GM10266 (cell line): ENCODE data around the gene ITSN1.
"Not testable (repeated sequence)": the region's sequence is repeated elsewhere in the genome, so short reads cannot be mapped to it uniquely, and the experiment has no call there.

Source experiments
- DNase-seq: peaks from one replicate; pipeline ENCODE4 v3.0.0; 2012; ENCODE audit errors: extremely low spot score
- TF ChIP-seq, protein P1 (sequence below): IDR thresholded peaks from 2 replicates; pipeline ENCODE4 v1.5.1; 2012; ENCODE audit warnings: mild to moderate bottlenecking, low read depth; ENCODE audit not compliant: control insufficient read depth, insufficient read depth; ENCODE audit errors: missing control alignments

Gene ITSN1

DNA sequence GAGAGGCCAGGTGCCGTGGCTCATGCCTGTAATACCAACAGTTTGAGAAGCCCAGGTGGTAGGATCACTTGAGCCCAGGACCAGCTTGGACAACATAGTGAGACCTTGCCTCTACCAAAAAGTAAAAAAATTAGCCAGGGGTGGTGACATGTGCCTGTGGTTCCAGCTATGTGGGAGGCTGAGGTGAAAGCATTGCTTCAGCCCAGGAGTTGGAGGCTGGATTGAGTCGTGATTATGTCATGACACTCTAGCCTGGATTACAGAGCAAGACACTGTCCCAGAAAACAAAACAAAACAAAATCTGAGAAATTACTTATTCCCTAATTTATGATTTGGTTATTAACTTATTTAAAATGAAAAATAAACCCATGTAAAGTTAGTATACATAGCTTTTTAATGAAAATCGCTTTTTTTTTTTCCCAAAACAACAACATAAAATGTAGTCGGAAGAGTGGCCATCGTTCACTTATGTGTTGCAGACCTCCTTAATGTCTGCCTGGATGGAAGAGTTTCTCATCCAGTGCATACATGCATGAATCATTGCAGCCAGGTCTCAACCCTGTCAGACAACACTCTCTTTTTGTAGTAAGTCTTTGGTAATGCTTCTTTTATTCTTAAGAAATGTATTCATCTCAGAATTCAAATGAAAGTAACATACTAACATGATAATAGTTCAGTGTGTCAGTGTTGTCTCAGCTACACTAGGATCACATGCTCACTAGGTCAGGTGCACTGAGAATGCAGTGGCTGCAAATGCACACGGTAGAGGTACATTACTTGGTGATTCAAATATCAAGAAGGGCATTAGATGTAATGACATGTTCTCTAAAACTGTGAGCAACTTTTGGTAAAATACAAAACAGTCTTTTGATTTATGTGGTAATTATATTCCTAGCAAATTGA is 28.0 kb downstream of the ITSN1 start:
- TF ChIP-seq, protein P1, sequence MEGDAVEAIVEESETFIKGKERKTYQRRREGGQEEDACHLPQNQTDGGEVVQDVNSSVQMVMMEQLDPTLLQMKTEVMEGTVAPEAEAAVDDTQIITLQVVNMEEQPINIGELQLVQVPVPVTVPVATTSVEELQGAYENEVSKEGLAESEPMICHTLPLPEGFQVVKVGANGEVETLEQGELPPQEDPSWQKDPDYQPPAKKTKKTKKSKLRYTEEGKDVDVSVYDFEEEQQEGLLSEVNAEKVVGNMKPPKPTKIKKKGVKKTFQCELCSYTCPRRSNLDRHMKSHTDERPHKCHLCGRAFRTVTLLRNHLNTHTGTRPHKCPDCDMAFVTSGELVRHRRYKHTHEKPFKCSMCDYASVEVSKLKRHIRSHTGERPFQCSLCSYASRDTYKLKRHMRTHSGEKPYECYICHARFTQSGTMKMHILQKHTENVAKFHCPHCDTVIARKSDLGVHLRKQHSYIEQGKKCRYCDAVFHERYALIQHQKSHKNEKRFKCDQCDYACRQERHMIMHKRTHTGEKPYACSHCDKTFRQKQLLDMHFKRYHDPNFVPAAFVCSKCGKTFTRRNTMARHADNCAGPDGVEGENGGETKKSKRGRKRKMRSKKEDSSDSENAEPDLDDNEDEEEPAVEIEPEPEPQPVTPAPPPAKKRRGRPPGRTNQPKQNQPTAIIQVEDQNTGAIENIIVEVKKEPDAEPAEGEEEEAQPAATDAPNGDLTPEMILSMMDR, result no peak
- no peak for DNase-seq

DNA sequence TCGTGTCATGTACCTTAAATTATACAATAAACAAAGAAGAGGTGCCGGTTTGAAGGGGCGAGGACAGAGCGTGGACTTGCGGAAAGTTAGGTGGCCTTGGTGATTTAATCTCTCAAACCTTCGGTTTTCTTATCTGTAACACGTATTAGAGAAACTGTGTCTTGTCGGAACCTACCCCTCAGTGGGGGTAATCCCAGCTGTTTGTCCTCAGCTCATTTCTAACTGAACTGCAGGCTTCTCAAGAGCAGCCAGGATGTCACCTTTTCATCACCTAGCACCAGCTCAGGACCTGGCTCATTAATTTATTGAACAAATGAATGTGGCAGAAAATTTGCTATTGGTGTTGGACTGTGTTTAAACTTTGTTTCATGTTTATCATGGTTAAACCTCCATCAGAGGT is 31.2 kb downstream of the ITSN1 start:
- no peak for DNase-seq
- TF ChIP-seq, protein P1, result no peak

DNA sequence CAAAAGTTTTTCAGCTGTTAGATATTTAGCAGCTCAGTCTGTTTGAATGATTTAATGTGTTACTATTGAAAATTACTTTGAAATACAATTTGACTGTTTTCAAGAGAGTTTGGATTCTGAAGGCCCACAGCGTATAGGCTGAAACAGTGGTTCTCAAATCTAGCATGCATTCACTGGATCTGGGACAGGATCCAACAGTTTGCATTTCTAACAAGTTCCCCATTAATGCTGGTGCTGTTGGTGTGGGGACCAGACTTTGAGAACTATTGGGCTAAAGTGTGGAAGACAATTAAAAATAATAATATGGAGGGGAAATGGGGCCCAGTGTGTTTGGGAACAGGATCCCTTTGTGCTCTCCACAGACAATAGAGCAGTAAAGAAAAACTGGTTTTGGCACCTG is 31.9 kb downstream of the ITSN1 start:
- TF ChIP-seq, protein P1, result no peak
- no peak for DNase-seq

DNA sequence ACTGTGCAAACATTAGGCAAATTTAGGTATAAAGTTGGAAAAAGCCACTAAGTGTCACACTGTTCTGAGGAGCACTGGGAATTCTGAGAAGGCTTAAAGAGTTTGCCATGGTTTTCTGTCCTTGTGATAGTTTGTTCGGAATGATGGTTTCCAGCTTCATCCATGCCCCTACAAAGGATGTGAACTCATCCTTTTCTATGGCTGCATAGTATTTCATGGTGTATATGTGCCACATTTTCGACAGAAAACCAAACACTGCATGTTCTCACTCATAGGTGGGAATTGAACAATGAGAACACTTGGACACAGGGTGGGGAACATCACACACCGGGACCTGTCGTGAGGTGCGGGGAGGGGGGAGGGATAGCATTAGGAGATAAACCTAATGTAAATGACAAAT is 34.4 kb downstream of the ITSN1 start:
- DNase-seq, result not testable (repeated sequence)

DNA sequence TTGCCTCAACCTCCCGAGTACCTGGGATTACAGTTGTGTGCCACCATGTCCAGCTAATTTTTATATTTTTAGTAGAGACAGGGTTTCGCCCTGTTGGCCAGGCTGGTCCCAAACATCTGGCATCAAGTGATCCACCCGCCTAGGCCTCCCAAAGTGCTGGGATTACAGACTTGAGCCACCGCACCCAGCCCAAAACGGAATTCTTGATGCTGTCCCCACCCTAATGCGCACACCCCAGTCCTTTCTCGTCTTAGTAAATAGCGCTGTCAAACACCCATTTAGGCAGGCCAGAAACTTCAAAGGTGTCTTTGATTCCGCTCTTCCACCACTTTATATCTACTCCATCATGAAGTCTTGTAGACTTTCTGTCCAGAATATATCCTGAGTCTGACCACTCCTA is 35.1 kb downstream of the ITSN1 start:
- DNase-seq, result no peak
- TF ChIP-seq, protein P1, result no peak

DNA sequence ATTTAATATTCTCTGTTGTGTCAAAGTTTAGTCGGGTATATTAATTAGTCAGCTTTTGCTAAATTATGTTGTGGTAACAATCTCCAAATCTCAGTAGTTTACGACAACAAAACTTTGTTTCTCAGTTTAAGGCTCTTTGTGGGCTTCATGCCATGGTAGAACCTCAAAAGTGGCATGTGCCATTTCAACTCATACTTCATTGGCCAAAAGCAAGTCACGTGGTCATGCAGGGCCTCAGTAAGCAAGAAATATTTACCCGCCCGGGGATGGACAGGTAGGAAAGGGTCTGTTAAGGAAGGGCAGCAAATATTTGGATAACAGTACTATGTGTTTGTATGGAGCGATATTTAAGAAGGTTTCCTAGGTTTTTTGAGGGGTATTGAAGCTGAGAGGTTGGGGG is 38.6 kb downstream of the ITSN1 start:
- TF ChIP-seq, protein P1, result no peak
- no peak for DNase-seq

DNA sequence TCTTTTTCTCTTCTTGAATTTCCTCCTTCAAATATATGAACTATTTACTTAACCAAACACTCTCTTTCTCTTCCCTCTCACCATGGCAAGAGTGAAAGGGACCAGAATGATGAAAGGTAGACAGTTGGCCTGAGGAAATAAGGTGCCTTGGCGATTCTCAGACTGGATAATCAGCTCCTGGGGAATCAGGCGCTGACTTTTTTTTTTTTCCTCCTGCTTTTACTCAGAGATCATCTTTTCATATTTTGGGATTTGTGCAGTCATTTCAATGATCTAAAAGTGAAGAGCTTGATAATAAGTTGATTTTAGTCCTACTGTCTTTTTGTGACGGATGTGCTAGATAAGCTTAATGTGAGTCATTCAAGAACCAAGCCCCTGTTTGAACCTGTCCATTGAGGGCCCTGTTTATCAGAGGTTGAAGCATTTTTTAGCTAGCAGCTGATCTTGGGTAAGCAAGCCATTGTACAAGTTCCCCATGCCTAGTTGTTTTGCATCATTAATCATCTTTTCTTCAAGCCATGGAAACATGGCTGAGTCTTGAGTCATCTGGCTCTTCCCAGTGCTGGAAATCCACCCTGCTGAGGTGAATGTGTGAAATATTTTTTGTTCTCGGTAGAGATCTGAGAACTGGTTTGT is 40.8 kb downstream of the ITSN1 start:
- no peak for DNase-seq
- TF ChIP-seq, protein P1, result no peak
